HG03457 (cell line): ENCODE data around the gene RAB19.
"Not testable (repeated sequence)": the region's sequence is repeated elsewhere in the genome, so short reads cannot be mapped to it uniquely, and the experiment has no call there.

Experiments
- ATAC-seq: cut with Tn5 transposase; IDR thresholded peaks from one replicate; pipeline ENCODE4 v1.9.1; 2021; ENCODE audit warnings: moderate number of reproducible peaks; ENCODE audit not compliant: unreplicated experiment

RAB19 gene

GRCh38 chr7:140400381-140400780 is 3.5 kb upstream of the RAB19 start:
- no peak for ATAC-seq

- ATAC-seq, result no peak
Measured at GRCh38 chr7:140402178-140402835, 1.6 kb upstream of the RAB19 start.

GRCh38 chr7:140404565-140405065 is 757 bp downstream of the RAB19 start:
- no peak for ATAC-seq

GRCh38 chr7:140415361-140415760 is 11.5 kb downstream of the RAB19 start:
- ATAC-seq, result no peak

GRCh38 chr7:140415816-140416215 is 12.0 kb downstream of the RAB19 start:
- ATAC-seq, result not testable (repeated sequence)

GRCh38 chr7:140416560-140416959 is 12.7 kb downstream of the RAB19 start:
- ATAC-seq, result no peak

- ATAC-seq, result no peak
Measured at GRCh38 chr7:140417456-140418155, 13.7 kb downstream of the RAB19 start.

GRCh38 chr7:140418156-140418472 is 14.3 kb downstream of the RAB19 start:
- ATAC-seq, result not testable (repeated sequence)

GRCh38 chr7:140418653-140419052 is 14.8 kb downstream of the RAB19 start:
- no peak for ATAC-seq

GRCh38 chr7:140421521-140421920 is 17.7 kb downstream of the RAB19 start:
- ATAC-seq, result no peak

GRCh38 chr7:140423501-140423900 is 19.6 kb downstream of the RAB19 start:
- ATAC-seq, result no peak

- ATAC-seq, result no peak
Measured at GRCh38 chr7:140425718-140426117, 21.9 kb downstream of the RAB19 start.

- no peak for ATAC-seq
Measured at GRCh38 chr7:140426130-140426529, 22.3 kb downstream of the RAB19 start.

GRCh38 chr7:140433396-140433795 is 29.5 kb downstream of the RAB19 start:
- no peak for ATAC-seq

- ATAC-seq, result no peak
Measured at GRCh38 chr7:140435252-140435895, 31.5 kb downstream of the RAB19 start.

GRCh38 chr7:140439359-140439758 is 35.5 kb downstream of the RAB19 start:
- ATAC-seq, result no peak

GRCh38 chr7:140440593-140440992 is 36.7 kb downstream of the RAB19 start:
- no peak for ATAC-seq

GRCh38 chr7:140441519-140441918 is 37.7 kb downstream of the RAB19 start:
- no peak for ATAC-seq

- no peak for ATAC-seq
Measured at GRCh38 chr7:140446467-140446866, 42.6 kb downstream of the RAB19 start.

GRCh38 chr7:140447841-140448240 is 44.0 kb downstream of the RAB19 start:
- no peak for ATAC-seq

- ATAC-seq, result no peak
Measured at GRCh38 chr7:140448781-140449480, 45.1 kb downstream of the RAB19 start.
